KMS-11 (cell line): ENCODE measurements around the gene SSTR3.
"Not testable (repeated sequence)": the region's sequence is repeated elsewhere in the genome, so short reads cannot be mapped to it uniquely, and the experiment has no call there.

Experiments
- H2AFZ ChIP-seq: fragments of 200-600 bp; sonication (generic); 2 replicates; pipeline ENCODE4 v1.6.1; 2016; ENCODE audit warnings: antibody characterized with exemption, mixed run types, low read depth
- H3K27ac ChIP-seq: fragments of 200-600 bp; sonication (generic); 2 replicates; pipeline ENCODE4 v1.6.1; 2016; ENCODE audit warnings: mild to moderate bottlenecking, mixed run types
- H3K27me3 ChIP-seq: fragments of 200-600 bp; sonication (generic); 2 replicates; pipeline ENCODE4 v1.6.1; 2017; ENCODE audit warnings: mild to moderate bottlenecking, low read depth, mixed run types, moderate library complexity; ENCODE audit not compliant: insufficient read depth
- H3K36me3 ChIP-seq: fragments of 200-600 bp; sonication (generic); 2 replicates; pipeline ENCODE4 v1.6.1; 2017; ENCODE audit warnings: mild to moderate bottlenecking, mixed run types; ENCODE audit not compliant: insufficient read depth
- H3K4me1 ChIP-seq: fragments of 200-600 bp; sonication (generic); 2 replicates; pipeline ENCODE4 v1.6.1; 2016; ENCODE audit warnings: mild to moderate bottlenecking, low read depth, mixed run types; ENCODE audit not compliant: poor library complexity, severe bottlenecking
- H3K4me2 ChIP-seq: fragments of 200-600 bp; sonication (generic); 2 replicates; pipeline ENCODE4 v1.7.0; 2016; ENCODE audit warnings: mild to moderate bottlenecking, mixed run types
- H3K4me3 ChIP-seq: fragments of 200-600 bp; sonication (generic); IDR thresholded peaks from 2 replicates; pipeline ENCODE4 v1.6.1; 2017; ENCODE audit warnings: low read depth, low read length, mixed read lengths; ENCODE audit not compliant: insufficient read depth
- H3K79me2 ChIP-seq: fragments of 200-600 bp; sonication (generic); 2 replicates; pipeline ENCODE4 v1.6.1; 2016; ENCODE audit warnings: low read depth, mixed run types; ENCODE audit not compliant: insufficient read depth
- H3K9ac ChIP-seq: fragments of 200-600 bp; sonication (generic); 2 replicates; pipeline ENCODE4 v1.6.1; 2016; ENCODE audit warnings: mild to moderate bottlenecking, mixed run types
- H4K20me1 ChIP-seq: fragments of 200-600 bp; sonication (generic); 2 replicates; pipeline ENCODE4 v1.6.1; 2016; ENCODE audit warnings: mild to moderate bottlenecking, mixed run types; ENCODE audit not compliant: insufficient read depth
- CTCF ChIP-seq: fragments of 200-600 bp; sonication (generic); conservative IDR thresholded peaks from 2 replicates; pipeline ENCODE4 v1.6.1; 2017; ENCODE audit warnings: low read depth, mild to moderate bottlenecking, antibody characterized with exemption, low read length, moderate library complexity, mixed read lengths

The SSTR3 gene

GRCh38 chr22:37204045-37204655, 8.1 kb downstream of the SSTR3 start:
- Histone ChIP-seq H3K27ac (no peak overlapping the region), H3K4me3 (no peak overlapping the region), H3K27me3 (no peaks in the 10 kb centered on the region), H4K20me1 (no peaks in the 10 kb centered on the region), H3K36me3 (no peaks in the 10 kb centered on the region), H2AFZ (no peak overlapping the region), H3K79me2 (no peaks in the 10 kb centered on the region; the same call in 1 of the 2 replicates), H3K4me2 (no peak overlapping the region), H3K4me1 (peaks cover 24% of the 10 kb centered on the region), H3K9ac (no peak overlapping the region)
- TF ChIP-seq CTCF, result no peak

GRCh38 chr22:37203354-37204044, 8.8 kb downstream of the SSTR3 start:
- no peak overlapping the region for H3K9ac ChIP-seq
- no peaks in the 10 kb centered on the region for H3K36me3 ChIP-seq
- H3K27me3 ChIP-seq, result no peaks in the 10 kb centered on the region
- no peak overlapping the region for H3K4me2 ChIP-seq
- H3K4me1 ChIP-seq, result peaks cover 24% of the 10 kb centered on the region
- TF ChIP-seq CTCF, result no peak
- H2AFZ ChIP-seq, result no peak overlapping the region
- no peak overlapping the region for H3K4me3 ChIP-seq
- H3K27ac ChIP-seq, result no peak overlapping the region
- H3K79me2 ChIP-seq, result no peaks in the 10 kb centered on the region; the same call in 1 of the 2 replicates
- no peaks in the 10 kb centered on the region for H4K20me1 ChIP-seq

GRCh38 chr22:37202716-37203115, 9.6 kb downstream of the SSTR3 start:
- Histone ChIP-seq H3K4me2 (no peak overlapping the region), H3K9ac (no peak overlapping the region), H3K4me3 (no peak overlapping the region), H4K20me1 (no peaks in the 10 kb centered on the region), H3K27me3 (no peaks in the 10 kb centered on the region), H2AFZ (no peak overlapping the region), H3K27ac (no peak overlapping the region), H3K4me1 (peaks cover 25% of the 10 kb centered on the region), H3K79me2 (no peaks in the 10 kb centered on the region; the same call in 1 of the 2 replicates), H3K36me3 (no peaks in the 10 kb centered on the region)
- TF ChIP-seq CTCF, result no peak

- no peaks in the 10 kb centered on the region for H4K20me1 ChIP-seq
- no peak for TF ChIP-seq CTCF
- H3K79me2 ChIP-seq, result no peaks in the 10 kb centered on the region; the same call in 1 of the 2 replicates
These were observed 10.2 kb downstream of the SSTR3 start for GRCh38 chr22:37202001-37202555.

GRCh38 chr22:37201443-37201820, 10.8 kb downstream of the SSTR3 start:
- H3K4me2 ChIP-seq, H3K27me3 ChIP-seq, H3K36me3 ChIP-seq, H3K4me3 ChIP-seq, H4K20me1 ChIP-seq, H3K79me2 ChIP-seq, H2AFZ ChIP-seq, H3K9ac ChIP-seq, H3K27ac ChIP-seq: not testable (repeated sequence)
- peaks cover 27% of the 10 kb centered on the region for H3K4me1 ChIP-seq

More at GRCh38 chr22:37202001-37202555, 10.2 kb downstream of the SSTR3 start:
- Histone ChIP-seq H2AFZ (no peak overlapping the region), H3K4me1 (peaks cover 27% of the 10 kb centered on the region), H3K27me3 (no peaks in the 10 kb centered on the region), H3K36me3 (no peaks in the 10 kb centered on the region), H3K4me3 (no peak overlapping the region), H3K9ac (no peak overlapping the region), H3K4me2 (no peak overlapping the region), H3K27ac (no peak overlapping the region)
